ENCODE results near the gene PMEPA1.

GRCh38 chr20:57694481-57694880 is 15.3 kb downstream of the PMEPA1 start:
- TF ChIP-seq RAD21 (IDR thresholded peaks at IDR 0.05; ENCODE audit: insufficient read depth, low read depth, low read length) (no peak), KDM1A (IDR thresholded peaks at IDR 0.05; ENCODE audit: borderline replicate concordance) (no peak), CTCF (IDR thresholded peaks at IDR 0.05 in 2 of 3, conservative IDR thresholded peaks at IDR 0.05 in 1 of 3; ENCODE audit: control insufficient read depth in 2 of 3, extremely low read depth in 1 of 3, insufficient read depth in 1 of 3, low read depth in 3 of 3, low read length in 3 of 3) (no peak), CHD4 (IDR thresholded peaks at IDR 0.05) (no peak), EGR1 (IDR thresholded peaks at IDR 0.05; ENCODE audit: borderline replicate concordance in 1 of 2, low read depth in 2 of 2, low read length in 2 of 2) (no peak), MAX (IDR thresholded peaks at IDR 0.05; ENCODE audit: low read depth, low read length) (no peak), ZBED1 (IDR thresholded peaks at IDR 0.05; ENCODE audit: borderline replicate concordance) (no peak), POLR2AphosphoS5 (IDR thresholded peaks at IDR 0.05; ENCODE audit: low read length) (no peak), FOXM1 (IDR thresholded peaks at IDR 0.05; ENCODE audit: low read depth, low read length) (no peak), BCLAF1 (IDR thresholded peaks at IDR 0.05) (no peak)
